NCI-H526 (cell line): ENCODE results near the gene LIPH.

Source experiments
- DNase-seq, 2 experiments: peaks; one replicate each; lab custom pipeline; 2025; lab: John Stamatoyannopoulos, UW

The LIPH gene

GRCh38 chr3:185540695-185541094 is 11.7 kb downstream of the LIPH start:
- DNase-seq: no peak

- no peak for DNase-seq
Observed at GRCh38 chr3:185539934-185540333, 12.5 kb downstream of the LIPH start.

GRCh38 chr3:185537369-185537970 is 14.9 kb downstream of the LIPH start:
- DNase-seq: no peak

GRCh38 chr3:185534511-185534910 is 17.9 kb downstream of the LIPH start:
- DNase-seq: no peak

GRCh38 chr3:185532901-185533300 is 19.5 kb downstream of the LIPH start:
- DNase-seq: no peak

- DNase-seq: no peak
Observed at GRCh38 chr3:185530856-185531255, 21.5 kb downstream of the LIPH start.

GRCh38 chr3:185528532-185528931 is 23.9 kb downstream of the LIPH start:
- no peak for DNase-seq

- no peak for DNase-seq
Observed at GRCh38 chr3:185527364-185527763, 25.0 kb downstream of the LIPH start.

GRCh38 chr3:185526349-185526951 is 25.9 kb downstream of the LIPH start:
- no peak for DNase-seq

GRCh38 chr3:185521349-185522138 is 30.8 kb downstream of the LIPH start:
- DNase-seq: no peak

GRCh38 chr3:185519021-185519420 is 33.4 kb downstream of the LIPH start:
- peak in 1 of 2 experiments; percentile 26 for DNase-seq

GRCh38 chr3:185517387-185518130 is 34.8 kb downstream of the LIPH start:
- DNase-seq: no peak

GRCh38 chr3:185511711-185512110 is 40.7 kb downstream of the LIPH start:
- no peak for DNase-seq

- no peak for DNase-seq
Observed at GRCh38 chr3:185508335-185508991, 43.9 kb downstream of the LIPH start.

- DNase-seq: no peak
Observed at GRCh38 chr3:185507883-185508282, 44.5 kb downstream of the LIPH start.

GRCh38 chr3:185504636-185505035 is 47.8 kb downstream of the LIPH start:
- no peak for DNase-seq

- DNase-seq: no peak
Observed at GRCh38 chr3:185503521-185503920, 48.9 kb downstream of the LIPH start.

GRCh38 chr3:185502987-185503386 is 49.4 kb downstream of the LIPH start:
- no peak for DNase-seq

- peak; percentile 77 to 94 for DNase-seq
Observed at GRCh38 chr3:185498503-185499396, 53.6 kb downstream of the LIPH start, which contains the start of gene TMEM41A. Gene TMEM41A (minus strand): TSS chr3:185499035. CDS start chr3:185498961, 74 bp downstream.

- DNase-seq: no peak
Observed at GRCh38 chr3:185490241-185490640, 62.1 kb downstream of the LIPH start.

GRCh38 chr3:185489462-185489861 is 62.9 kb downstream of the LIPH start:
- no peak for DNase-seq
